Chondrocyte (in vitro differentiated cells): ENCODE data around the gene LTBP1. TPM values are rescaled to one million over a fixed set of nuclear protein-coding genes. Genes with fewer than 3 reads are reported as not detected.

Experiments
- DNase-seq: peaks from one replicate; pipeline ENCODE4 v3.0.0; 2021; ENCODE audit warnings: mixed read lengths, low spot score
- H3K27ac Mint-ChIP-seq: one replicate; pipeline ENCODE4 v1.8.0; 2021; ENCODE audit warnings: mild to moderate bottlenecking, moderate library complexity, mixed read lengths; ENCODE audit not compliant: unreplicated experiment
- H3K27me3 Mint-ChIP-seq: 2 replicates; pipeline ENCODE4 v1.8.0; 2021; ENCODE audit warnings: low read depth, mixed read lengths
- H3K36me3 Mint-ChIP-seq: 2 replicates; pipeline ENCODE4 v1.8.0; 2021; ENCODE audit warnings: low read depth, mixed read lengths
- H3K4me1 Mint-ChIP-seq: 2 replicates; pipeline ENCODE4 v1.8.0; 2021; ENCODE audit warnings: low read depth, mild to moderate bottlenecking, mixed read lengths
- H3K4me3 Mint-ChIP-seq: one replicate; pipeline ENCODE4 v1.8.0; 2021; ENCODE audit warnings: mild to moderate bottlenecking, moderate library complexity, mixed read lengths; ENCODE audit not compliant: unreplicated experiment
- H3K9me3 Mint-ChIP-seq: 2 replicates; pipeline ENCODE4 v1.8.0; 2021; ENCODE audit warnings: low read depth, mixed read lengths
- total RNA-seq: library from RNA; stranded (reverse); gene quantifications from 3 replicates; pipeline ENCODE4 v1.2.1, GENCODE V29; 2021
- TF ChIP-seq, protein P1 (sequence below): fragments of 200-600 bp; sonication (generic); IDR thresholded peaks from 2 replicates; pipeline ENCODE4 v1.5.0; 2021; ENCODE audit warnings: antibody characterized with exemption, mild to moderate bottlenecking, moderate library complexity

LTBP1 gene
- total RNA-seq, 1 donor from 2014 or later, result 398 TPM

DNA sequence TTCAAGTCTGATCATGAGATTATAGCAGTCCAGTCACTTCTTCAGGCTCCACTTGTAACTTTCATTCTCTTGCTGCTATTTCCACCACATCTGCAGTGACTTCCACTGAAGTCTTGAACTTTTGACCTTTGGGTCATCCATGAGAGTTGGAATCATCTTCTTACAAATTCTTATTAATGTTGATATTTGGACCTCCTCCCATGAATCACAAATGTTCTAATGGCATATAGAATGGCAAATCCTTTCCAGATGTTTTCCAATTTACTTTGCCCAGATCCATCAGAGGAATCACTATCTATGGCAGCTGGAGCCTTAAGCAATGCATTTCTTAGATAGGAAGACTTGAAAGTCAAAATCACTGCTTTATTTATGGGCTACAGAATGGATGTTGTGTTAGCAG lies 159.4 kb downstream of the LTBP1 start:
- TF ChIP-seq, protein P1, sequence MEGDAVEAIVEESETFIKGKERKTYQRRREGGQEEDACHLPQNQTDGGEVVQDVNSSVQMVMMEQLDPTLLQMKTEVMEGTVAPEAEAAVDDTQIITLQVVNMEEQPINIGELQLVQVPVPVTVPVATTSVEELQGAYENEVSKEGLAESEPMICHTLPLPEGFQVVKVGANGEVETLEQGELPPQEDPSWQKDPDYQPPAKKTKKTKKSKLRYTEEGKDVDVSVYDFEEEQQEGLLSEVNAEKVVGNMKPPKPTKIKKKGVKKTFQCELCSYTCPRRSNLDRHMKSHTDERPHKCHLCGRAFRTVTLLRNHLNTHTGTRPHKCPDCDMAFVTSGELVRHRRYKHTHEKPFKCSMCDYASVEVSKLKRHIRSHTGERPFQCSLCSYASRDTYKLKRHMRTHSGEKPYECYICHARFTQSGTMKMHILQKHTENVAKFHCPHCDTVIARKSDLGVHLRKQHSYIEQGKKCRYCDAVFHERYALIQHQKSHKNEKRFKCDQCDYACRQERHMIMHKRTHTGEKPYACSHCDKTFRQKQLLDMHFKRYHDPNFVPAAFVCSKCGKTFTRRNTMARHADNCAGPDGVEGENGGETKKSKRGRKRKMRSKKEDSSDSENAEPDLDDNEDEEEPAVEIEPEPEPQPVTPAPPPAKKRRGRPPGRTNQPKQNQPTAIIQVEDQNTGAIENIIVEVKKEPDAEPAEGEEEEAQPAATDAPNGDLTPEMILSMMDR, result no peak
- Mint-ChIP-seq H3K4me3 (no peak overlapping the region), H3K27ac (no peak overlapping the region), H3K4me1 (peaks cover 59% of the 10 kb centered on the region), H3K27me3 (no peaks in the 10 kb centered on the region), H3K9me3 (peaks cover 11% of the 10 kb centered on the region), H3K36me3 (peaks cover under 1% of the 10 kb centered on the region)
- DNase-seq, result no peak

DNA sequence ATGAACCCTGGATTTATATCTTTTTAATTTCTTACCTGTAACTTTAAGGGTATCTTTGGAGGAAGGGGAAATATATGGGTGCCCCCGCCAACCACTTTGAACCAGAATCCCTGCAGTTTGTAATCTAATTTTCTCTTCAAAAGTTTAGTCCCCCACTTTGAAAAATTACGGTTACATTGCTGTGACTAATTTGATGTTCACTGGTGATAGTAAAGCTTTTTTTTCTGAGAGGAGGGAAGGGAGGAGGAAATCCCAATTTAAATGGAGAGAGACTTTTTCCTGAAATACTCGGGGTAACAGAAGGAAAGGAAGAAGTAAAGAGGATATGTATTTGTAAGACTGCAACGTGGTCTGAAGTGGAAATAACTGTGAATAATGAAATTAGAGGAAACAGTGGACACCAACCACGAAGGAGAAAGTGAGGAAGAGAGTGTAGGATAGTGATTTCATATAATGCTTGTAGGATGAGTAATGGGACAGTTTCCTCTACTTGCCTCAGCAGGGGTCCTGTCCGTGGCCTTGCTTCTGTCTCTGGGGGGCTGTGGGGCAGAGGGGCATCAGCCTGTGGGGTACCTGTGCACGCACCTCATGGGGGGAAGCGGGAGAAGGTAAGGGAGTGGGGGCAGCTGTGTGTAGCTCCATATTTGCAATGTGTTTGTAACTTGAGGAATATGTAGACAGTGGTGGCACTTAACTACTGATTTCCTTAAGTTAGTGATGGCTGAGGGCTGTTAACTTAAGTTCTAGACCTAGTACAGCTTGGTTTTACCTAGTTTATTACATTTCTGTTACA lies 161.1 kb downstream of the LTBP1 start:
- H3K4me3 Mint-ChIP-seq, result no peak overlapping the region
- H3K9me3 Mint-ChIP-seq, result peaks cover 11% of the 10 kb centered on the region
- peaks cover 75% of the 10 kb centered on the region for H3K4me1 Mint-ChIP-seq
- H3K27ac Mint-ChIP-seq, result peak overlapping the region; percentile 89
- TF ChIP-seq, protein P1, result no peak
- no peaks in the 10 kb centered on the region for H3K27me3 Mint-ChIP-seq
- H3K36me3 Mint-ChIP-seq, result peaks cover 2% of the 10 kb centered on the region
- DNase-seq, result no peak

DNA sequence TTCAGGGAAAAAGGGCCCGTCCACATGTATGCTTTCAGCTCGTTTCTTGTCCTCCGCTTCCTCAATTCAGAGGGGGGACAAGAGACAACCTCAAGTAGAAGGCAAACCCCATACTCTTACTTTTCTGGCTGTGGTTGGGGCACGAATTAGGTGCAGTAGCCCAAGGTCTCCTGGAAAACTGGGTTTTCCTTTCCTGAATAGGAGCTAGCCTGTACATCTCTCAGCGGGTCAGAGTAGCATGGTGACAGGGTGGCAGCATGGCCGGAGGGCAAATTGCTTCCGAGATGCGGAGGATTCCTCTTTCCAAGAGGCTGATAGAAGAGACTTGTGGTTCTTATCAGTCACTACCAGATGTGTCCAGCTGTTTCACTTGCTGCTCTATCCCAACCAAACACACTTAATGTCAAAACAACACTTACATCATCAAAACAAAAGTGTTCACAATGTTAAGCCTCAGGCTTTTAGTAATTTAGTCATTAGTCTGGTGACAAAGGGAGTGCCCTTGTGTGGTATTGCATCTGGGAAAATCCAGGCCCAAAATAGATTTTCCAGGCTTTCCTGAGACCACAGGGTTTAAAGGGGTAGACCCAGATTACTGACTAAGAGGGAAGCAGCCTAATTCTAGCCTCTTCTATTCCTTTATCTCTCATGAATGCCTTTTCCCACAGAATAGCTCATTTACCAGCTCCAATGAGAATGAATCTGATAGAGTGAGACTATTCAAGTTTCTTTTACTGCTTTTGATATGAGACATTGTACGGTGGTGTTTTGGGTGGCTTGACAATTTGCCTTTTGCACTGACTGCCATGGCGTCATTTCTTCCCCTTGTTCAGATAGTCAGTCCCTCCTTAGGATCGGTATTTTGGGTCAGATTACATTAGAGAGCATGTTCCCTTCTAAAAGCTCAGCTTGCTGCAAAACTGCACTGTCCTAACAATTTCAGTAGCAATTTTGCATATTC lies 162.0 kb downstream of the LTBP1 start:
- no peak for DNase-seq
- peaks cover 2% of the 10 kb centered on the region for H3K36me3 Mint-ChIP-seq
- H3K4me3 Mint-ChIP-seq, result no peak overlapping the region
- H3K4me1 Mint-ChIP-seq, result peaks cover 71% of the 10 kb centered on the region
- no peaks in the 10 kb centered on the region for H3K27me3 Mint-ChIP-seq
- H3K9me3 Mint-ChIP-seq, result peaks cover 11% of the 10 kb centered on the region
- TF ChIP-seq, protein P1, result no peak
- H3K27ac Mint-ChIP-seq, result peak overlapping the region; percentile 89

DNA sequence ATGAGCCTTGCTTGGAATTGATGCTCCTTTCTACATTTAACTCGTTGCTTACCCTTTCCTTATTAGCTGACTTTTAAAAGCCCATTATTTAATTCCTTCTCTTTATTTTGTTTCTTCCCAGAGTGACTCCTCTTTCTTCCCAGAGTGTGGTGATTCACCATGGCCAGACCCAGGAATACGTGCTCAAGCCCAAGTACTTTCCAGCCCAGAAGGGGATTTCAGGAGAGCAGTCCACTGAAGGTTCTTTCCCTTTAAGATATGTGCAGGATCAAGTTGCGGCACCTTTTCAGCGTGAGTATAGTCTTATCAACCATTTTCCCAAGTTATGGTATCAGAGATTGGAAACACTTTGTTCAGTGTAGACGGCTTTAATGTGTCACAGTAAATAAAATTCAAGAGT lies 163.7 kb downstream of the LTBP1 start:
- no peak for DNase-seq

More for the DNA sequence above, 163.7 kb downstream of the LTBP1 start:
- Mint-ChIP-seq H3K4me3 (peak overlapping the region; percentile 6), H3K27ac (peak overlapping the region; percentile 96), H3K36me3 (peaks cover 2% of the 10 kb centered on the region), H3K27me3 (no peaks in the 10 kb centered on the region), H3K9me3 (peaks cover 8% of the 10 kb centered on the region), H3K4me1 (peaks cover 63% of the 10 kb centered on the region)
- TF ChIP-seq, protein P1, result no peak
